Stimulated activated CD4-positive, alpha-beta T cell treated with anti-CD3 and anti-CD28 coated beads, Interleukin-2, amount 100 ng/mL, for 4 hours (primary cell): ENCODE data around the gene FHDC1.

Experiments
- DNase-seq: peaks from one replicate; pipeline ENCODE4 v3.0.0-alpha.2; 2020; ENCODE audit warnings: low read depth

Gene FHDC1

DNA sequence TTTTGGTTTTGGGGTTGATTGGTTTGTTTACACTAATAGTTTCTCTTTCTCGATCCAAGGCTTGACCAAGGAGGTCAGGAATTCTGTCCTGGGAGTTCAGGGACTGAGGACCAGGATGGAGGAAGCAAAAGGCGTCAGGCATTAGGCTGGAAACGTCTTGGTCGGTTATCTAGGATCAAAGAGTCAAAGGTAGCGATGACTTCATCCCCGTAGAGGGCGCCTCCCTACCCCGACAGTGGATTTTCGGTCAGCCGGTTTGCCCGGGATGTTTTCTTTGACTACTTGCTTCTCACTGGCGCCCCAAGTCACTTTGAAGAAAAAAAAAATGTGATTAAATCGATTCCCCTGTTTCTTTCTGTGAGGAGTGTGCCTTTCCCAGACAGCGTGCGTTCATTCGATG is 980 bp upstream of the FHDC1 start:
- no peak for DNase-seq

- DNase-seq = no peak
Observed at GRCh38 chr4:152936446-152937335, 568 bp downstream of the FHDC1 start.

- no peak for DNase-seq
Observed at GRCh38 chr4:152937336-152938236, 1.5 kb downstream of the FHDC1 start.

- no peak for DNase-seq
Observed at GRCh38 chr4:152938237-152938947, 2.3 kb downstream of the FHDC1 start.

GRCh38 chr4:152939621-152940020 is 3.5 kb downstream of the FHDC1 start:
- no peak for DNase-seq

GRCh38 chr4:152940461-152940860 is 4.3 kb downstream of the FHDC1 start:
- no peak for DNase-seq

- no peak for DNase-seq
Observed at GRCh38 chr4:152941411-152941810, 5.3 kb downstream of the FHDC1 start.

DNA sequence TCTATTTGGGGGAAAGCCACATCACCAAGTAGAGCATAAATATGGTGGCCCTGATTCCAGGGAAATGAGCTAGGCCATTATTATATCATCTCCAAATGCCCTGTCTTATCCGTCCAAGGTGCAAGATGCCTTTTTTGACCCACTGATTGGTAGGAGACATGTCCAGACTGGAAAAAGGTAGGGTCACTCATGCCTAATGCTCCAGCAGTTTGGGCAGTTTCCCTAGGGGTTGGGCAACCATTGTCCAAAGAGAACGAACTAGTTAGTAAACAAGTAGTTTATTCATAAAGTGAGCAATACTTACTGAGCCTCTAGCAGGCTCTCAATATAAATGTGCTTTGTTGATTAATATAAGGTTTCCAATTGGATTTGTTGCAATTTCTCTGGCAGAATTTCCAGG is 6.2 kb downstream of the FHDC1 start:
- no peak for DNase-seq

DNA sequence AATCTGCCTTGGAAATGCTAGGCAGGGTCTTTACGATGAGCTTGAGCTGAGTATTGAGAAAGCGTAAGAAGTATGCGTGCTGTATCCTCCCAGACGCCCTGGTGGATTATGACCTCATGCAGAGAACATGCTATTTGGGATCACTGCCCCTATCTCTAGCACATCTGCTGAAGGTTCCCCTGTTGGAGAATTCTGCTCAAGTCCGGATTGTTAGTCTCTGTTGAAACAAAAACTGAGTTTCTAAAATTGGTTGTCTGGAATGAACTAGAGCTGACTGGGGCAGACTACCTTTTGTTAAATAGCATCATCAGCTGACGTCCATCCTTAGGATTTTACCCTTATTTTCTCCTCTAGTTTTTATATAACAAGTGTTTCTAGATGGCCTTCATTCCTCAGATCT is 7.5 kb downstream of the FHDC1 start:
- no peak for DNase-seq

DNA sequence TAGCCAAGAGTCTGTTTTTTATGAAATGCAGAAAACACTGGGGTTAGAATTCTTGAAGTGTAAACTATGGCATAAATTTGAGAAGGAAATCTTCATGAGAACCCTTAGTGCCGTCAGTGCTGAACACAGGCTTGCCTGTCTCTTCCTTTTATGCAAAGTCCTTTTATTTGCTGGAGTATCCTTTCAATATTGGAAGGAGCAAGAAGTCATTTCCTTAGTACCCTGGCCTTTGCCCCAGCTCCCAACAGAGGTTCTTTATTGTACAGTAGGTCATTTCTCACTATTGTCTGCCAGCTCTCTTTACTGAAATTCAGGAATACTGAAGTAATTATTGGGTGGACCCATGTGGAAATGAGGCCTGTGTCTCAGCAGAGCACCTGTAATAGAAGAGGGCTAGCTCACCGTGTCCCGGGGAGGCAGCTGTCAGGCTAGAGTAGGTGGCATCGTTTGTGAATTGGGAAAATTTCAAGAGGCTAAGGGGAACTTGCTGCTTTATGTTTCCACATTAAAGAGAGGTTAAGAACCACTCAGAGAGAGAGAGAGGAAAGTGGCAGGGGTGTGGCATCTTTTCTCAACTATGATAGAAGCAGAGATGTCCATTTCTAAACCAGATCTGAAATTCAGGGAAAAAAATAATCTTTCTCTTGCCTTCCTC is 8.7 kb downstream of the FHDC1 start:
- DNase-seq = no peak

DNA sequence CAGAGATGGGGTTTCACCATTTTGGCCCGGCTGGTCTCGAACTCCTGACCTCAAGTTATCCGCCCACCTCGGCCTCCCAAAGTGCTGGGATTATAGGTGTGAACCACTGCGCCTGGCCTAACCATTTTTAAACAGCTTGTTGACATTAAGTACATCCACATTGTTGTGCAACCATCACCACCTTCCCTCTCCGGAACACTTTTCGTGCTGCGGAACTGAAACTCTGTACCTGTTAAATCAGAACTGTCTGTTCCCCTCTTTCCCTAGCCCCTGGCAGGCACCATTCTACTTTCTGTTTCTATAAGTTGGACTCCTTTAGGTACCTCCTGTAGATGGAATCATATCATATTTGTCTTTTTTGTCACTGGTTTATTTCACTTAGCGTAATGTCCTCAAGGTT is 9.5 kb downstream of the FHDC1 start:
- no peak for DNase-seq

- DNase-seq = no peak
Observed at GRCh38 chr4:152946446-152946845, 10.3 kb downstream of the FHDC1 start.

- no peak for DNase-seq
Observed at GRCh38 chr4:152947311-152947710, 11.2 kb downstream of the FHDC1 start.

GRCh38 chr4:152949930-152950329 is 13.8 kb downstream of the FHDC1 start:
- DNase-seq = no peak

DNA sequence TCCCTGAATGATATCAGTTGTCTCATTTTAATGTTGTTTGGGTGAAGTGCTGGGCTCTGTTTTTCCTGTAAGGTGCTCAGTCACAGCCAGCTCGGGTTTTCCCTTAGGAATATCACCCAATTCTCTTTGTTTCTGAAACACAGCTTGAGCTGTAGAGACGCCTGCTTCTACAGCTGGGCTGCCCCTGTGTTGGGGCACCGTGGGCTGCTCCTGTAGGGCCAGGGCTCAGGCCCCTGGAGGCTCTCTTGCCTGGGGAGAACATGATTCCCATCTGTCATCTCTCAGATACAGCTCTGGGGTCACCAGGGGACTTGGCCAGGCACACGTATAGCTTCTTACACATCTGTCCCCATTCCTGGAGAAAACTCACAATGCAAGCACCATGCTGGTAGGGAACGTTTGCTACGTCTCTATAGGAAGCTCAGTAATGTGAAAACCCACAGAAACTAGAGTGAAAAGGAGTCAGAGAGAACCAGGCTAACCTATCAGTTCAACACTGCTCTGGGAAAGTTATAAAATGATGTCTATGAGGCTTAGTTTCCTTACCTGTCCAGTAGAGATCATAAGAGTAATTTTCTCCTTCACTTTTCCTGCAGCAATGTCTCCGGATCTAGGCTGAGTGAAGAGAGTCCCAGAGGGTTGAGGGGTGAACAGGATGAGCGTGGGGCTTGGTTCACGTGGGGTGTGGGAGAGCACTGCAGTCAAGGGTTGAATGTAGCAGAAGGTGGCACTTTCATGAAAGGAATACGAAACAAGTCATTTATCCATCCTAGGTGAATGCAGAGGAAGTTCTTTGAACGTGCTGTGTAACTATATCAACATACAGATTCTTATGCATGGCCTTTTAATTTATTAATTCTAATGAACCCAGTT is 14.5 kb downstream of the FHDC1 start:
- no peak for DNase-seq

DNA sequence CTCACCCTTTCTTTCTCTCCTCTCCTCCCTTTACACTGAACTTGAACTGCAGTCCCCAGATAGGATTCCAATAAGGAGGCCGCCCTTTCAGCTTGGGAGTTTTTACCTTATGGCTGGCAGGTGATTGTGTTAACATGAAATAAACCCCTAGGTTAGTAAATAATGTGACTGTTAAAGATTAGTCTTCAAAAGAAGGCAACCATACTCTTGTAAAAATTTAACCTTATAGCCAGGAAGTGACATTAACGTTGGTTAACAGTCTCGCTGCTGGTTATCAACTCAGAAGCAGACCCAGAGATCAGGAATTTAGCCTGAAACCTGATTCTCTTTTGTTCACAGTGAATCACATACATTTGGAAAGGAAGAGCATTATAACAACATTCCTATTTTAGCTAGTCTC is 15.2 kb downstream of the FHDC1 start:
- no peak for DNase-seq

GRCh38 chr4:152953514-152953913 is 17.4 kb downstream of the FHDC1 start:
- DNase-seq = no peak

GRCh38 chr4:152954741-152955140 is 18.6 kb downstream of the FHDC1 start:
- no peak for DNase-seq

DNA sequence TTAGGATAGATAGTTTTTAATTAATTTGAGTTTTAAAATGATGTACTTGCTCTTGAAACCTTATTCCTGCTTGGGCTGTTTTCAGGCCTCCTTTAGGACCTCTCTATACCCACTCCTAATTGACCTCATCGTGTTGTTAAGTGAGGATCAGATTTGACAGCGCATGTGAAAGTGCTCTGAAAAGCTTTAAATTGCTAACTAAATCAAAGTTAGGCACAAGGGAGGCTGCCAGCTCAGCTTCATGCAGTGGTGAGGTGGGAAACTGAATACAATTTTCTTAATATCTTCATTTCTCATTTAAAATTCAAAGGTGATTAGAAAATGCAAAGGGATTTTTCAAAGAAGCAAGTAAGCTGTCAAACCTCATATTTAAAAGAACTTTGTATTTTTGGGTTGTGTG is 20.0 kb downstream of the FHDC1 start:
- DNase-seq = no peak

GRCh38 chr4:152956650-152957436 is 20.7 kb downstream of the FHDC1 start:
- no peak for DNase-seq
